Upper lobe of left lung (tissue), 4 donors: ENCODE measurements around the gene MSL1.

ENCODE experiments used
- CTCF ChIP-seq, 6 experiments: fragments of 450-650 bp in 4 of 6; fragments of 200-600 bp in 2 of 6; sonication (generic) in 2 of 6; IDR thresholded peaks; one replicate each; pipeline ENCODE4 v1.5.1; 2016 to 2019; ENCODE audit warnings: antibody characterized with exemption in 6 of 6
- POLR2A ChIP-seq, 4 donors: fragments of 450-650 bp; IDR thresholded peaks; one replicate each; pipeline ENCODE4 v1.5.1; 2016 to 2017; ENCODE audit warnings: antibody characterized with exemption in 4 of 4, mild to moderate bottlenecking in 2 of 4

DNA sequence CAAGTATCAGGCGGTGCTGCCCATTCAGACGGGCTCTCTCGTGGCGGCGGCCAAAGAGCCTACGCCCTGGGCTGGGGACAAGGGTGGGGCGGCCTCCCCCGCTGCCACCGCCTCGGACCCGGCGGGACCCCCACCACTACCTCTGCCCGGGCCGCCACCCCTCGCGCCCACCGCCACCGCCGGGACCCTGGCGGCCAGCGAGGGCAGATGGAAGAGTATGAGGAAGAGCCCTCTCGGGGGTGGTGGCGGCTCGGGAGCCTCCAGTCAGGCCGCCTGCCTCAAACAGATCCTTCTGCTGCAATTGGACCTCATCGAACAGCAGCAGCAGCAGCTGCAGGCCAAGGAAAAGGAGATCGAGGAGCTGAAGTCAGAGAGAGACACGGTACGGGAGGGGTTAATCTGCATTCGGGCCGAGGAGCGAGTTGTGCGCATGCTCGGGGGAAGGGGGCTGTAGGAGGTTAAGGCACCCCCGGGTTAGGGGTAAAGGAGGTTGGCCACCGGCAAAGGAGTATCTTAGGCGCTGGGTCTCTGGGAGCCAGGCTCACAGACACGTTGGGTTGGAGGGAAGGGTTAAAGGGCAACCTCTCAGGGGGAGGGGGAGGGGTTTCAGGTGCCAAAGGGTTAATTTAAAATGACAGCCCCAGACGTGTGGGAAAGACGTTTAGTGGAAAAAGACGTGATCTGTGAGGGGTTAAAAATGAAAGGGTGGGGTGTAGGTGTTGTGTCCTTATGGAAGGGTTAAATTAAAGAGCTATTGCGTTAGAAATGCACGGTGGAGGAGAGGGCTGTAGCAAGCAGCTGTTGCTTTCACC is 1.4 kb downstream of the MSL1 start:
- TF ChIP-seq CTCF (IDR thresholded peaks at IDR 0.05) = peak in 3 of 6 experiments; percentile 10 to 23 (median 20)
- peak in 1 of 4 donors; percentile 16 for TF ChIP-seq POLR2A (IDR thresholded peaks at IDR 0.05)
